Measurements from ENCODE around the gene FAM110C. TPM values are rescaled to one million over a fixed set of nuclear protein-coding genes. Genes with fewer than 3 reads are reported as not detected.
A peak's percentile ranks its signal among the peaks of the same experiment; 100 is the strongest.
"Not testable (repeated sequence)": the region's sequence is repeated elsewhere in the genome, so short reads cannot be mapped to it uniquely, and the experiment has no call there.

Gene FAM110C, protein sequence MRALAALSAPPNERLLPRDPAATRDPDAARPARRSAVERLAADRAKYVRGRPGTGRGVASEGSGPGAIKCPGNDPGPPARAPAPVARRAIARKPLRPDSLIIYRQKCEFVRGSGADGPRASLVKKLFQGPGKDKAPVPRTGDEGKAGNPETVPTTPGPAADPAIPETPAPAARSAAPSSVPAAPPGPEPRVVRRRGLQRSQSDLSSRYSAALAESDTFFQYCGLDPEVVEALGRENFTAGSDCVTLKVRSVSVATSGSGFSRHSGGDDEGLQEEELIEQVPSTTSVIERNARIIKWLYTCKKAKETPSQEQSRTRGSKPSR
- under 1 TPM; 0.21 to 0.22 TPM for total RNA-seq

DNA sequence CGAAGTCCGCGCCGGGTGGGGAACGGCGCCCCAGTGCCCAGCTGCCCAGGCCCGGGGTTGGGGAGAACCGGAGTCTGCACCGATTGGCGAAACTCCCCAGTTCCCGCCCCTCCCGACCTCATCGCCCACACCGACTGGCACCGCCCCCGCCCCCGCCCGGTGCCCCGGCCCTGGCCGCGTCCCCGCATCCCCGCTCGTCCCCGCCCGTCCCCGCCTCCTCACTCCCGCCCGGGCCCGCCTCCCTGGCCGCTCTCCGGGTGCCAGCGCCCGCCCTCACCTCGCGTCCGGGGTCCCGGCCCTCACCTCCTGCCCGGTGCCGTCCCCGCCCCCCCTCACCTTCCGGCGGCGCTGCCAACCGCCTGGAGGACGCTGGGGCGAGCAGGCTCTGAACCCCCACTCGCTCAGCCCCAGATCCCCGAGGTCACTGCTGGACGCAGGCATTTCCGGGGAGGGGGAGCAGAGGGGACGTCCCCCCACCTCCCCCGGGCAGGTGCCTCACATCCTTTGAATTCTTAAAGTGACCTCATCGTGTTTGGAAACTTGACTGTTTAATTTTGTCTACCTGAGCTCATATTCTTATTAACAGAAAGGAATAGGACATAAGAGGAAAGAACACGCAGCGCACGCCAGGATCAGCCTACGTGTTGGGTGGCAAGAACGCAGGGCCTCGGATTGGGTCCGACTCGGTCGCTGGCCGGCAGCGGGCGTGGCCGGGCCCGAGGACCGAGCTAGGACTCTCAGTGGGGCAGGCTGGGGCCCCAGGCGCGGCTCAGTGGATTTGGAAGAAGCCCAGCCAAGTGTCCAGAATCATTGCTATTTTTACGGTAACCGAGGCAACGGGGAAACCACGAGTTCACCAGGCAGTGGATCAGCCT lies at the start of gene FAM110C:
Gene FAM110C (minus strand): TSS at position 35 of the 875 bp plus-strand sequence. CDS start 120 bp downstream, outside the sequence.
- peak; percentile 19 for DNase-seq
- CTCF ChIA-PET: no interaction called here
- Mint-ChIP-seq H3K27me3 (peaks cover 74% of the 10 kb centered on the region), H3K4me3 (peak within 1 kb of the TSS; percentile 70), H3K9me3 (no peaks in the 10 kb centered on the region), H3K27ac (peak within 1 kb of the TSS; percentile 58), H3K4me1 (peaks cover 7% of the 10 kb centered on the region), H3K36me3 (ENCODE audit: low read depth) (no peaks in the 10 kb centered on the region)
- POLR2A ChIA-PET: no interaction called here

DNA sequence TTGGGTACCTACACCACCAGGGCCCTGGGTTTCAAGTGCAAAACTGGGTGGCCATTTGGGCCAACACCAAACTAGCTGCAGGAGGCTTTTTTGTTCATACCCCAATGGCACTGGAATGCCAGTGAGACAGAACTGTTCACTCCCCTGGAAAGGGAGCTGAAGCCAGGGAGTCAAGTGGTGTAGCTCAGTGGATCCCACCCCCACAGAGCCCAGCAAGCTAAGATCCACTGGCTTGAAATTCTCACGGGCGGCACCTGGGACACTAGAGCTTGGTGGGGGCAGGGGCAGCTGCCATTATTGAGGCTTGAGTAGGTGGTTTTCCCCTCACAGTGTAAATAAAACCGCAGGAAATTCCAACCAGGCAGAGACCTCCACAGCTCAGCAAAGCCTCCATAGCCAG lies 46.0 kb upstream of the FAM110C start:
- no peak overlapping the region for H3K27ac Mint-ChIP-seq
- H3K4me3 Mint-ChIP-seq: no peak overlapping the region
- peaks cover 6% of the 10 kb centered on the region for H3K9me3 Mint-ChIP-seq
- POLR2A ChIA-PET: no interaction called here
- CTCF ChIA-PET: no interaction called here
- no peaks in the 10 kb centered on the region for H3K36me3 Mint-ChIP-seq (ENCODE audit: low read depth)
- no peaks in the 10 kb centered on the region for H3K4me1 Mint-ChIP-seq
- no peak for DNase-seq
- H3K27me3 Mint-ChIP-seq: no peaks in the 10 kb centered on the region

DNA sequence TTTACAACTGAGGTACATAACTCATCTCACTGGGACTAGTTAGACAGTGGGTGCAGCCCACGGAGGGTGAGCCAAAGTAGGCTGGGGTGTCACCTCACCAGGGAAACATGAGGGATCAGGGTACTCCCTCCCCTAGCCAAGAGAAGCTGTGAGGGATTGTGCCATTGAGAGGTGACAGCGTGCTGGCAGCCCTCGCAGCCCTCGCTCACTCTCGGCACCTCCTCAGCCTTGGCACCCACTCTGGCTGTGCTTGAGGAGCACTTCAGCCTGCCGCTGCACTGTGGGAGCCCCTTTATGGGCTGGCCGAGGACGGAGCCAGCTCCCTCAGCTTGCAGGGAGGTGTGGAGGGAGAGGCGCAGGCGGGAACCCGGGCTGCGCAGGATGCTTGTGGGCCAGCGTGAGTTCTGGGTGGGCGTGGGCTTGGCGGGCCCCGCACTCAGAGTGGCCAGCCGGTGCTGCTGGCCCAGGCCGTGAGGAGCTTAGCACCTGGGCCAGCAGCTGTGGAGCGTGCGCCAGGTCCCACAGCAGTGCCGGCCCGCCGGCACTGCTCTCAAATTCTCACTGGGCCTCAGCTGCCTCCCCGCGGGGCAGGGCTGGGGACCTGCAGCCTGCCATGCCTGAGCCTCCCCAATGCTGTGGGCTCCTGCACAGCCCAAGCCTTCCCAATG lies 44.5 kb upstream of the FAM110C start:
- H3K4me3 Mint-ChIP-seq: no peak overlapping the region
- no peaks in the 10 kb centered on the region for H3K4me1 Mint-ChIP-seq
- no peaks in the 10 kb centered on the region for H3K9me3 Mint-ChIP-seq
- POLR2A ChIA-PET: no interaction called here
- DNase-seq: no peak
- no peaks in the 10 kb centered on the region for H3K36me3 Mint-ChIP-seq (ENCODE audit: low read depth)
- H3K27ac Mint-ChIP-seq: no peak overlapping the region
- no peaks in the 10 kb centered on the region for H3K27me3 Mint-ChIP-seq
- CTCF ChIA-PET: no interaction called here

DNA sequence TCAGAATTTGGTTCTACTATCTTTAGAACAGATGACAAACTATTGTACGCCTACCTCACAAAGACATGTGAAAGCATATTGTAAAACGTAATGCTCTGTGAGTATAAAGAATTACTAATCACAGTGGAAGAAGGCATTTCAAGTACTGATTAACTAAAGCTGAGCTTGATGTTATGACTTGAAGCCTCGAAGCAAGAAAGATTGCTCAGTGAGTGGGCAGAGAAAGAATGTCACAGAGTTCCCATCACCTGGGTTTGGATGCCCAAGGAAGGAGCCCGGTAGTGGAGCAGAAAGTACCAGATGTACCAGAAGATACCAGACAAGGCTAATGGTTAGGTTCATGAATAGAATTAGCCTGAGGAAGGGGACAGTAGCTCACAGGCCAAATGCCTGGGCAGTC lies 39.5 kb upstream of the FAM110C start:
- CTCF ChIA-PET: no interaction called here
- POLR2A ChIA-PET: no interaction called here
- DNase-seq: no peak
- Mint-ChIP-seq H3K27ac (no peak overlapping the region), H3K4me3 (no peak overlapping the region), H3K36me3 (ENCODE audit: low read depth) (no peaks in the 10 kb centered on the region), H3K9me3 (no peaks in the 10 kb centered on the region), H3K27me3 (peaks cover 9% of the 10 kb centered on the region), H3K4me1 (no peaks in the 10 kb centered on the region)

DNA sequence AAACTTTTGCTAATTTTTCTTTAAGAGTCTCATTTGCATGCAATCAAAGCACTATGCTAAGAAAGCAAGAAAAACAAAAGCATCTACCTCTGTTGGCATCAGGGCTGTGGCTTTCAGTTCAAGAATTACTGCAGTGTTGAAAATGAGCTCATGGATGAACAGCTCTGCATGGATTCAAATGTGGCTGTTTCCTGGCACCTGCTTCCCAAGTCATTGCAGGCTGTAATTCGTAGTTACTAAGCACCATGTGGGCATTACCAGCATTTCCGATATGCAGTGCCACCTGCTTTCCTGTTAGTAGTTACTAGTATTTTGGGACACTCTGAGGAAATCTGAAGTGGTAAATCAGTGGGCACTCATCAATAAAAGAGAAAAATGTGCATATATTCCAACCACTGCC lies 37.8 kb upstream of the FAM110C start:
- H3K36me3 Mint-ChIP-seq (ENCODE audit: low read depth): no peaks in the 10 kb centered on the region
- CTCF ChIA-PET: no interaction called here
- no peak overlapping the region for H3K27ac Mint-ChIP-seq
- H3K4me1 Mint-ChIP-seq: no peaks in the 10 kb centered on the region
- H3K27me3 Mint-ChIP-seq: peaks cover 20% of the 10 kb centered on the region
- no peak overlapping the region for H3K4me3 Mint-ChIP-seq
- no peaks in the 10 kb centered on the region for H3K9me3 Mint-ChIP-seq
- no peak for DNase-seq
- POLR2A ChIA-PET: no interaction called here

DNA sequence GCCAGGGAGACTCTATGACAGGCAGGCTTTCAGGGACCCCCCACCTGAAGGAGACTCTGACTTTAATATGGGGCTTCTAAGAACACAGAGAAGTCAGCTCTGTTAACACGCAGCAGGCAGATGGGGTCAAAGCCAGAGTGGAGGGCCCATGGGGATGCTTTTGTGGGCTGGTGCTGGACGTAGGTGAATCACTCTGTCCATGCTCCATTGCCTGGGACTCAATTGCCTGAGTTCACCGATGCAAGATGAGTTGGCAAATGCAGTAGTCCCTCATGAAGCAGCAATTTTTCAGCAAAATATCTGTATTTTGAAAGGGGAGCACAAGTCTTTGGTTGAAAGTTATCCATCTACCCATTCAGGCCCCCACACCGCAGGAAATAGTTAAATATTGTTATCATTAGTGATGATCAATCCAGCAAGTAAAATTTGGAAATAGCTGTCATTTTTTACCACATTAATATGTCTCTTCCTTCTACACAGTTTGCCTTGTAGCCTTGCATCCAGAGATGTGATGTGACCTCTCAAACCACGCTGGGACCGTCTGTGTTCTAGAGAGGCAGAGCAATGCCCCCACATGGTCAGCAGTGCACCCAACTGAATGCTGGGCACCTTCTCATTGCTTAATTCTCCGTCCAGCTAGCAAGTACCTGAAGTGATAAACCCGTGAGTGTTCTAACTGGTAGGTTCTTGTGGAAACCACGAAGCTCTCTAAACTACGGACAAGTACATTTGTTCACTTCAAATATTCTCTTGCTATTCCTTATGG lies 34.8 kb upstream of the FAM110C start:
- Mint-ChIP-seq H3K27me3 (peaks cover 23% of the 10 kb centered on the region), H3K27ac (no peak overlapping the region), H3K9me3 (no peaks in the 10 kb centered on the region), H3K4me1 (no peaks in the 10 kb centered on the region), H3K36me3 (ENCODE audit: low read depth) (no peaks in the 10 kb centered on the region), H3K4me3 (no peak overlapping the region)
- ChIA-PET CTCF (interaction anchor here (1.5 kb wide), 1 partner anchor 62 kb away, joined by 3 read pairs; no protein-coding TSS in a partner anchor), POLR2A (no interaction called here)
- no peak for DNase-seq

DNA sequence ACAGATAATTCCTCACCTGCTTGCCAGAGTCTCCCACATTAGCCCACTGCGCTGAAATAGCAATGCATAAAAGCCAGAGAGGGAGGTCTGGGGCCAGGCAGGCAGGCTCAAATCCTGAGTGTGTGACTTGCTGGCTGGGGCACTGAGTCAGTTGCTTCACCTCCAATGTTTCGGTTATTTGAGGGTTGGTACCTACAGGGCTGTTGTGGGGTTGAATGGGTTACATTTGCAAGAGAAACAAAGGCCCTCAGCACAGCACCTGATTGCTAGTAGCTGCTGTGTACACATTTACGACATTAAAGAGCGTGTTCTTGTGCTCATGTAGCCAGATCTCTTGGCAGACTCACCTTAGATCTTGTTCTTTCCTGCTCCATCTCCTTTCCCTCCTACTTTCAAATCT lies 34.1 kb upstream of the FAM110C start:
- DNase-seq: no peak
- Mint-ChIP-seq H3K4me3 (no peak overlapping the region), H3K9me3 (no peaks in the 10 kb centered on the region), H3K36me3 (ENCODE audit: low read depth) (no peaks in the 10 kb centered on the region), H3K27ac (no peak overlapping the region), H3K27me3 (peaks cover 23% of the 10 kb centered on the region), H3K4me1 (no peaks in the 10 kb centered on the region)
- ChIA-PET CTCF (interaction anchor here (1.5 kb wide), 1 partner anchor 61 kb away, joined by 3 read pairs; no protein-coding TSS in a partner anchor), POLR2A (no interaction called here)

DNA sequence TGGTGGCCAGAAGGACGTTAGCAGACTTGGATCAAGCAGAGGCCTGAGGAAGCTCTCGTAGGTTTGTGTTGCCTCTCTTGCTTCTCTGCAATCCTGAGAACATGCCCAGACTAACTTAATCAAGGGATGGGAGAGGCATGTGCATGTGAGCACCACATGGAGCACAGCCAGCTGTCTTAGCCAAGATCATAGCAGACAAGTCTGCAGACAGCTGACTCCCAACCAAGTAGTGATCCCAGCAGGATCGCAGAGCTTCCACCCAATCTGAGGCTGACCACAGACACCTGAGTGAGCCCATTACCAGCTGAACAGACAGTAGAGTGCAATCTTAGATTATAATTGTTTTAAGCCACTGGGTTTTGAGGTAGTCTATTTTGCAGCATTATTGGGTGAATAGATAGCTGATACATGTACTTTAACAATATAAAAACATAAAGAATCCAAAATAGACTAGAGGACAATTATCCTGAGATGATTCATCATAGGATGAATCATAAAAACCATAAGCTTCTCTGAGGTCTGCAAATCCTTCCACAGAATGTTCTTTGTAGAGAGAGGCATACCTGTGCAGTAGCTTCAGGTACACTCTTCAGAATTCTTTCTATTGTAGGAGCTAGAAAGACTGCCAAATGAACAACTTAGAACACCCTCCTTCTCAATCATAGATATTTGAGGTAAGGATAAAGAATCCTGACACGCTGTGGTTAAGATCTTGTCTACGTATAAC lies 25.2 kb upstream of the FAM110C start:
- H3K9me3 Mint-ChIP-seq: no peaks in the 10 kb centered on the region
- CTCF ChIA-PET: no interaction called here

DNA sequence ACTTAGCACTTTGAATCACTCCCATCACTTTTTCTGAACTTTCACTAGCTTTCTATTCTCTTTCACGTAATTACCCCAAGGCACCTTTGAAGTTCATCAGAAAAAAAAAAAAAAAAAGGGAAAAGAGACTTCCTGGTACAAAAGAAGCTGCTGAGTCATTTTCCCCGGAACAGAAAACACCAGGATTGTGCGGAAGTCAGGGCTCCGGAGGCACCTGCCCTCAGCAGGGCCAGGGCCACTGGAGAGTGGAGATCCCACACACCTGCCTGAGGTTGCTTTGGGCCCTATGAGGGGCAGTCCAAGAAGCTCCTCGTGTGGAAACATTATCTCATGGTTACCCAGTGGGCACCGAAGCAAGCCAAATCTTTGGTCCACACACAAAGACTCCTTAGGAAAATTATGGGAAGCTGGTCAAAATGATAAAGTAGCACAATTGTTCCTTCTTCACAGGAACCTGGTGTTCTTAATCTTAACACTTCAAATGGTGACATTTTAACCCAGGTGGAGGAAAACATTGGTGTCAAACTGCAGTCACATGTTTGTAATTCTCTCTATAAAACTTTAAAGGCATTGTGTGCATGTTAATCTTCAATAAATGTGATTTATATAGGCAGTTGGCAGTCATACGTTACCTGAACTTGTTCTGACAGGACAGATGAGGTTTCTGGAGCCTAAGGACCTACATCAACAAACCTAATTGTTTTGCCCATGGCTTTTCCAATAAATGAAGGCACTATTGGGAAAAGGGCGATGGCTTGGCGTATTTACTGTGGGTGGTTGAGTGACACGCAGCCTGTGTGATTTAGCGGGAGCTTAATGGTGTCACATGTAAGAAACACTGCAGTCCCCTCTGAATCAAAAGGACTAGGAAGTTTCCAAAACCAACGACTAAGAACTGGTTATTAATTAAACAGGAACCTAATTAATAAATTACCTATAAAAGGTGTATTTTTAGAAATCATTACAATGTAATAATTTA lies 23.4 kb upstream of the FAM110C start:
- Mint-ChIP-seq H3K36me3 (ENCODE audit: low read depth) (no peaks in the 10 kb centered on the region), H3K9me3 (no peaks in the 10 kb centered on the region), H3K4me1 (no peaks in the 10 kb centered on the region), H3K27ac (no peak overlapping the region), H3K4me3 (no peak overlapping the region), H3K27me3 (no peaks in the 10 kb centered on the region)
- DNase-seq: no peak
- ChIA-PET CTCF (no interaction called here), POLR2A (no interaction called here)

More for the DNA sequence above, 25.2 kb upstream of the FAM110C start:
- Mint-ChIP-seq H3K27me3 (no peaks in the 10 kb centered on the region), H3K36me3 (ENCODE audit: low read depth) (no peaks in the 10 kb centered on the region), H3K27ac (no peak overlapping the region), H3K4me3 (no peak overlapping the region), H3K4me1 (no peaks in the 10 kb centered on the region)
- DNase-seq: no peak
- POLR2A ChIA-PET: no interaction called here

DNA sequence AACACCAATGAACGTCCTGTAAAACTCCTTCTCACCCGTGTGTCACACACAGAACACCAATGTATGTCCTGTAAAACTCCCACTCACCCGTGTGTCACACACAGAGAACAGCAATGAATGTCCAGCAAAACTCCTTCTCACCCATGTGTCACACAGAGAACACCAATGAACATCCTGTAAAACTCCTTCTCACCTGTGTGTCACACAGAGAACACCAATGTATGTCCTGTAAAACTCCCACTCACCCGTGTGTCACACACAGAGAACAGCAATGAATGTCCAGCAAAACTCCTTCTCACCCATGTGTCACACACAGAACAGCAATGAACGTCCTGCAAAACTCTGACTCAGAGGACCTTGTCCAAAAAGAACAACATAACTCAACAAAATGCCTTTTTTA lies 22.3 kb upstream of the FAM110C start:
- H3K27ac Mint-ChIP-seq; CTCF ChIA-PET; H3K36me3 Mint-ChIP-seq (ENCODE audit: low read depth); H3K27me3 Mint-ChIP-seq; H3K4me1 Mint-ChIP-seq; DNase-seq; H3K9me3 Mint-ChIP-seq; H3K4me3 Mint-ChIP-seq; POLR2A ChIA-PET: not testable (repeated sequence)

DNA sequence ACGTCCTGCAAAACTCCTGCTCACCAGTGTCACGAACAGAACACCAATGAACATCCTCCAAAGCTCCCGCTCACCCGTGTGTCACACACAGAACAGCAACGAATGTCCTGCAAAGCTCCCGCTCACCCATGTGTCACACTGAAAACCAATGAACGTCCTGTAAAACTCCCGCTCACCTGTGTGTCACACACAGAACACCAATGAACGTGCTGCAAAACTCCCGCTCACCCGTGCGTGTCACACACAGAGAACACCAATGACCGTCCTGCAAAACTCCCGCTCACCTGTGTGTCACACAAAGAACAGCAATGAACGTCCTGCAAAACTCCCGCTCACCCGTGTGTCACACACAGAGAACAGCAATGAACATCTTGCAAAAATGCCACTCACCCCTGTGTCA lies 20.5 kb upstream of the FAM110C start:
- Mint-ChIP-seq H3K27me3 (peaks cover 5% of the 10 kb centered on the region), H3K36me3 (ENCODE audit: low read depth) (no peaks in the 10 kb centered on the region), H3K9me3 (no peaks in the 10 kb centered on the region), H3K4me3 (no peak overlapping the region), H3K4me1 (no peaks in the 10 kb centered on the region), H3K27ac (no peak overlapping the region)
- no peak for DNase-seq
- ChIA-PET CTCF (no interaction called here), POLR2A (no interaction called here)

All from activated CD4-positive, alpha-beta T cell treated with anti-CD3 and anti-CD28 coated beads, Interleukin-2, amount 10 ng/mL, durations not matched to agents 7 days and 5 days (primary cell).